ENCODE measurements around the gene MAGI2.

GRCh38 chr7:79452495-79453265, 787 bp downstream of the MAGI2 start:
- TF ChIP-seq CTCF (IDR thresholded peaks at IDR 0.05; ENCODE audit: extremely low read depth in 1 of 2, insufficient read depth in 1 of 2, low read depth in 1 of 2, low read length in 2 of 2) (no peak), POLR2AphosphoS5 (IDR thresholded peaks at IDR 0.05; ENCODE audit: insufficient read depth, low read depth, low read length) (no peak), POLR2A (IDR thresholded peaks at IDR 0.05; ENCODE audit: low read depth, low read length) (no peak), JUN (IDR thresholded peaks at IDR 0.05; ENCODE audit: borderline replicate concordance, insufficient read depth, insufficient read length, low read depth) (no peak), EZH2 (IDR thresholded peaks at IDR 0.05; ENCODE audit: borderline replicate concordance, low read depth, low read length, severe bottlenecking) (no peak), MAX (IDR thresholded peaks at IDR 0.05; ENCODE audit: insufficient read depth, insufficient read length) (no peak)
